ENCODE results near the gene SCD5.

GRCh38 chr4:82739287-82740190 is 59.1 kb downstream of the SCD5 start:
- TF ChIP-seq CTCF (IDR thresholded peaks at IDR 0.05) (peak; percentile 61 to 88 (median 74)), EP300 (IDR thresholded peaks at IDR 0.05) (peak in 1 of 2 donors; percentile 35), POLR2A (IDR thresholded peaks at IDR 0.05) (no peak)

Data from tibial nerve (tissue), 4 donors.